ENCODE measurements around the gene CHIT1.

CHIT1 gene

DNA sequence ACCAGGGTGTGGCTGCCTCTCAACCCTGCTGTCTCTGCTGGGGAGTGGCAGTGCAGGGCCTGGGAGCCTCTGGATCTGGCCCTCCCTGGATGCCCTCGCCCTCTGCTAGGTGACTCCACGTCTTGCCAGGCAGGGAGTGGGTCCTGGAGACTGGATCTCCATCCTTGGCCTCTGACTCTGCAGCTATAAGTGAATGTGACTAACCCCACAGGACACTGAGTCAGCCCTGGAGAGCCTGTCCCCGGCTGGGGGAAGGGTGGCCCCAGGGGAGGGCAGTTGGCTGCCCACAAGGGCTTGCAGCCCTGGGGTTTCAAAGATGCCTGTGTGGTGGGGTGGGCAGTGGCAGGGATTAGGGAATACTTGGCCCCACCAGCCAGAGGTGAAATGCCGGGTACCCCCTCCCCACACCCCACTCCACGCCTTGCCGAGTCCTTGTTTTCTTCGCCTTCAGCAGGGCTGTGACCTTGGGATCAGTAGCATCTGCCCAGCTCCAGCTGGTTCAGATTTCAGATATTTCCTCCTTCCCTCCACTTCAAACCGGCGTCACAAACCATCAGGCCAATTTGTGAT is 51.9 kb downstream of the CHIT1 start:
- in situ Hi-C loops (cut with HindIII; ENCODE audit: low sequenced_read_pairs) = no loop called here

DNA sequence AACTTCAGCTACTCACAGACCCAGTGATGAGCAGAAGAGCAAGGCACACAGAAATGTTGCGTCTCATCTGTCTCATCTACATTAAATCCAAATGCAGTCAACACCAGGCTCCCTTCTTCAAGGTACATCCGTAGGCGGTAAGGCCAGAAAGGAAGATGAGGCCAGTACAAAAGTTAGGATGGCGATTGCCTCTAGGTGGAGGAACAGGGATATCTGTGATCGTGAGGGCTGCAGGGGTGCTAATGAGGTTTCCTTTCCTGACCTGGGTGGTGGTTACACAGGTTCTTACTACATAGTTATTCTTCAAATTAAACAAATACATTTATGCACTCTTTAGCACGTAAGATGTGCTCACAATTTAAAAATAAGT is 52.5 kb downstream of the CHIT1 start:
- in situ Hi-C loops (cut with HindIII; ENCODE audit: low sequenced_read_pairs) = no loop called here

DNA sequence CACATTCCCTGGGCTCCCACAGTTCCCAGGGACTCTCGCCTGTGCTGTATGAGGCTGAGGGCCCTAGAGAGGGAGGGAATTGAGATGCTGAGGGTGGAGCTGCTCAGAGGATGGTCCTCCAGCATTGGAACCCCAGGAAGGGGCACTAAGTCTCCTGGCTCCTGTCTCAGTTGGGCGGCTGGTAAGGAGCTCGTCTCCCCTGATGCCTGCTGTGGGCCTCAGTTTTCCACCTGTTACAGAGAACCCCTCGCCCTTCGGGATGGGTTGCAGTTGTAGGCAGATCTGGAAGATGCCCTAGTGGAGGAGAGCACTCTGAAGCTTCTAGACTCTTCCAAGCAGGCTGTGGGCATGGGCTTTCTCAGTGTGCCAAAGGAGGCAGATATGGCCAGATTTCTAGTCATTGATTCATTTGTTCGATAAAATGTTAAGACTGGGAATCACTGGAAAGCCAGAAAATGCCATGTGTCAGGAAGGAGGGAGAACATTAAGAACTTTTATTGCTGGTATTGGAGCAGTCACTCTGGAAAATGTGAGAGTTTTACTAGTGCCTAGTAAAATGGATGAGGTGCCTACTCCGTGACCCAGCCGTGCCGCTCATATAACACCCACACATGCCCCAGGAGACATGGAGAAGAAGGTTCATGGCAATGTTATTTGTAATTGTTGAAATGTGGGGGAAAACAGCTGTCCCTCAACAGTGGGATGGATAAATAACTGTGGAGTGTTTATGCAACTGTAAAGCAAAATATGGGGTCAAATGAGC is 53.0 kb downstream of the CHIT1 start:
- in situ Hi-C loops (cut with HindIII; ENCODE audit: low sequenced_read_pairs) = no loop called here

DNA sequence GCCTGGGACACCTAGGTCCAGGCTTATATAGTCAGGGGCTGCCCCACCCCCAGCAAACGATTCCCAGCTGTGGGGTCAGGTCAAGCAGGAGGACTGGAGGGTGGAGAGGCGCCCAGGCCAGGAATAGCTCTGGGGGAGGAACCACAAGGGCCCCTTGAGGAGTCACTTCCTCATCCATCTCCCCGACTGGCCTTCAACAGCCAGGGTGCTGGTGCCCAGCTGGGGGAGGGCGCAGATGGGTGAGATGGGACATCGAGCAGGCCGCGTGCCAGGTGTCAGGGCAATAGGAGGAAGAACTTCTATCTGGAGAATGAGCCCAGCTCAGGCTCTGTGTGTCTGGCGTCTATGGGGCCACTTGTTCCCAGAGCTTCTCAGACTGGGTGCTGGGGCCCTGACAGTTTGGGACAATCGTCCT is 53.6 kb downstream of the CHIT1 start:
- in situ Hi-C loops (cut with HindIII; ENCODE audit: low sequenced_read_pairs) = no loop called here

DNA sequence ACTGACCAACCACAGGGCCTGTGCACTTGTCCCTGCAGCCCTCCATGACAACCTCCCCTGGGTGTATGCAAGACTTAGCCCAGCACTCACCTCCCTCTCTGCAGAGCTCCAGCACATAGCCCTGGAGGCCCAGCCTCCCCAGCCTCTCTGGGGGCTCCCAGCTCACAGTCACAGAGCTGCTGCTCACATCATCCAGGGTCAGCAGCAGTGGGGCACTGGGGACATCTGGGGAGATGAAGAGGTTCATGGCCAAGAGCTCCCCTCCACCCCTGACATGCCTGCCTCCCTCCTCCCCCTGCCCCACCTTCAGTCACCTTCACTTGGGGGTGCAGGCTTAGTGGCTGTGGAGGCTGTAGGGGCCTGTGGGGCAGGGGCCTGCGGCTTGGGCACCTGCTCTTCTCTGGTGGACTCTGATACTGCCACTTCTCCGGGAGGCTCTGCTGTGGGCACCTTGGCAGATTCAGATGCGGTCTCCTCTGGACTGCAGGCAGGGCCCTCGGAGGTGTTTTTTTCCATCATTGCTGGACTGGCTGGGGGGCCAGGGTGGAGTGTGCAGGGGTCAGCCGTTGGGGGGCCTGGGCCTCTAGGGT is 54.1 kb downstream of the CHIT1 start, which contains the start of gene MYBPH:
Gene MYBPH, minus strand, starts transcription at position 590 of the 590 bp plus-strand sequence. Its CDS starts 71 bp downstream, at position 519.
- in situ Hi-C loops (cut with HindIII; ENCODE audit: low sequenced_read_pairs) = no loop called here

DNA sequence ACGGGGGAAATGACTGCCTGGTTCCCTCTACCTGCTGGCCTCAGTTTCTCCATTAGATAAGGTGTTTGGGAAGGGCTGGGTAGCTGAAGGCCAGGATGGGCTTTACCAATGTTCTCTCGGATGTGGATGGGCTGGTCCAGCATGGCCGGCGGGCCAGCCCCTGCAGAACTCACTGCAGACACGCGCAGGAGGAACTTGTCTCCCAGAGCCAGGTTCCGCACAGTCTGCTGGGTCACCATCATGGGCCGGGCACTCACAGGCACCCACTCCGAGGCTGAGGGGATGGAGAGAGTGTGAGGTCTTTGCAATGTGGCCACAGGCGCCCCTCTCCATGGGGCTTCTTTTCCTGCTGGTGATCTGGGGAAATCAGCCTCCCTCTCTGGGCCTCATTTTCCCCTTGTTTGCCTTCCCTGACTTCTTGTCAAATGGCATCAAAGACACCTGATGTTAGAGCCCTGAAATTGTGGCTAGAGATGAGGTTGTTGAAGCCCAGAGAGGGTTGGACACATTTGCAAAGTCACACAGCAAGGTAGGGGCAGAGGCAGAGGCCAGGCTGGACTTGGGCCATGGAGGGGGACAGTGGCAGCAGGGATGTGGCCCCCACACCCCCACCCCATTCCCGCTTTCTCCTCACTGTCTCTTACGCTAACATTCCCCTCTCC is 55.0 kb downstream of the CHIT1 start:
- in situ Hi-C loops (cut with HindIII; ENCODE audit: low sequenced_read_pairs) = no loop called here

DNA sequence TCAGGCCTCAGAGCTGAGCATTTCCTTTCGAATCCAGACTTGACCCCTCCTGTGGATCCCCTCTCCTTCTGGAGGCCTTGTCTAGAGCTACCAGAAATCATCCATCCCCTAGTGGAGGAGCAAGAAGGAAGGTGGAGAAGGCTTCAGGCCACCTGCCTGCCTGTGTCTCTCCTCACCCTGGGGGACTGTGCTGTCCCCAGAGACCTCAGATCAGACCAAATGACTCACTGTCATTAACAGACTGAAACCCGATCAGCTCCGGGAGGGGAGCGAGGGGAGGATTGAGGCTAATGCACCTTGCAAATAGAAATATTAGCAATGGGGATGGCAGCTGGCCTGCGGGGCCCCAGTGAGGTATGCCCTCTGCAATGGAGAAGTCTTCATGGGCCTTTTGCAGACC is 55.9 kb downstream of the CHIT1 start:
- in situ Hi-C loops (cut with HindIII; ENCODE audit: low sequenced_read_pairs) = no loop called here

DNA sequence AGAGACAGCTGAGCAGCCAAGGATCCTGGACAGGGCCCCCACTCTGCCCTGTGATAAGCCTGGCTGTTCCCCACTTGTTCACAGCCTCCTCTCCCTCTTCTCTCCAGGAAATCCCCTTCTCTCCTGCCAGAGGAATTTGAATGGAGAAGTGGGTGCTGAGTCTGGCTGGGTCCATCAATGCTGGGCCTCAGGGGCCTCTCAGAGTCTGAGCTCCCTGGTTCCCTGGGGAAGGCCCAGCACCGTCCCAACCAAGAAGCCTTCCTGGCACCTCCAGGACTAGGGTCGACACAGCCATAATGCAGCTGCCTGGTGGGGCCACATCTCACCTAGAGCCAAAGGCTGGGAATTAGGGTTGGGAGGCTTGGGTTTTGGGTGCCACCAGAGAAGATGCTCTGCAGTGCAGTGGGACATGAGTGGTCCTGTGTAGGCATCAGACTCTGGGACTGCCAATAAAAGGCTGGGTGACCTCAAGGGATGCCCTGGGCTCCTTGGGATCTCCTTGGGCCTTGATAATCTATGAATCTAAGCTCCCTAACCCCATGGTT is 56.4 kb downstream of the CHIT1 start:
- in situ Hi-C loops (cut with HindIII; ENCODE audit: low sequenced_read_pairs) = no loop called here

DNA sequence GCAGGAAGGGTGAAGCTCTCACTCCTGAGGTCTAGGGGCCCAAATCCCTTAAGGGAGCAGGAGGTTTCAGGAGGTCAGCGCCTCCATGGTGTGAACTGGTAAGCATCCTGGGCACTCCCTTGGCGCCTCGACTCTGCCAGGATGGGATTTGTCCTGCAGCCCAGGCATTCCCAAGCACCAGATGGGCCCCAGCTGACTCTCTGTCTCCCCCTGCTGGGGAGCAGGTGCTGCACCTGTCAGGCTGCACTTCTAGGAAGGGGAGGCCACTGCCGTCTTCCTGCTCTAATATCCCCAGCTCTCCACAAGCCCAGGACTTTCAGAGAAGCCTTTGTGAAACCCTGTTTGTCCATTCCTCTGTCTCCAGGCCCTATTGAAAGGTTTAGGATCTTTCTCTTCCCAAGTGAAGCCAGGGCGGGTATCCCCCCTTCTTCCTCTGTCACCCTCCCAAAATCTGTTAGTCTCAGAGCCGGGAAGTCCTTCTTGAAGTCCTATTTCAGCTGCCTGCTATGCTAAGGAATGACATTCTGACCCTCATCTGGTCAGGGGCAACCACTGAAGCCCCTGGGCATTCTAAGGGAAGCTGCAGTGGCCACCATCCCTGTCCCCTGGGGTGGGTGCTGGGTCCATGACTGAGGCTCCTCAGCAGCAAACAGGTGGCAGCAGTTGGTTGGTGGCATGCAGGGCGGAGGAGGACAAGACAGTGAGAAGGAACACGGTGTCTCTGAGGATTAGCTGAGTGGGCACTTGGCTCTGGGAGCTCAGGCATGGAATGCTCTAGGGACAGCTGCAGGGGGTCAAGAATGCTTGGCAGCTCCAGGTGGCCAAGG is 57.1 kb downstream of the CHIT1 start:
- in situ Hi-C loops (cut with HindIII; ENCODE audit: low sequenced_read_pairs) = no loop called here

DNA sequence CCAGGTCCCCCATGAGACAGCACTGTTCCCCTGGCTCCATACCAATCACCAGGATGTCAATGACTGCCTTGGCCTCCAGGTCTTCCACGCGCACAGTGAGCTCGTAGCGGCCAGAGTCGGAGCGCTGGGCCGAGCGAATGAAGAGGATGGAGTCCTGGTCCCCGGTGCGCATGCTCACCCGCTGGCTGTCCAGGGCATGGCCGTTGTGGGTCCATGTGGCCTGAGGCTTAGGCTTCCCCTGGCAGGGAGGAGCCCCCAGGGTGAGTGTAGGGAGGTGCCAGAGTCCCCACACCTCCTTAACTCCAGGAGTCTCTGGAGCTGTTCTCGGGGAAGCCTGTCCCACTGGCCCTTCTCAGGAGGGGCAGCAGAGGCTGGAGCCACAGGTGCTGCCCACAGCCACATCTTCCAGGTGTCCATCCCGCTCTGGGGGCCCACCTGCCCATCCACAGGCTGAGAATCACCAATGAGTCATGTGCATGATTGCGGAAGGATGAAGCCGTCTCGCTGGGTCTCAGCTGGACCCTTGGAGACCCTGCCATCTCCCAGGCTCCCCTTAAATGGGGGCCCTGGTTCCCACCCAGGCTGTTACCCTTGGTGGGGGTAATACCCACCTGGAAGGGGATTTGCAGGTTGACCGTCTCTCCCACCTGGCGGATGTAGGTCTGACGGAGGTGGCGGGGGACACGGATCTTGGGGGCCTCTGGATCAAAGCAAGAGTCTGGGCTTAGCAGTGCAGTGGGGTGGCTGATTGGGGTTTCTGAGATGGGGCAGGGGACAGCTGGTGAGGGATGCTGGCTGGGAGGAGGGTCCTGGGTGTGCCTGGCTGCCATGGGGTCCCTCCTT is 57.9 kb downstream of the CHIT1 start:
- in situ Hi-C loops (cut with HindIII; ENCODE audit: low sequenced_read_pairs) = no loop called here

DNA sequence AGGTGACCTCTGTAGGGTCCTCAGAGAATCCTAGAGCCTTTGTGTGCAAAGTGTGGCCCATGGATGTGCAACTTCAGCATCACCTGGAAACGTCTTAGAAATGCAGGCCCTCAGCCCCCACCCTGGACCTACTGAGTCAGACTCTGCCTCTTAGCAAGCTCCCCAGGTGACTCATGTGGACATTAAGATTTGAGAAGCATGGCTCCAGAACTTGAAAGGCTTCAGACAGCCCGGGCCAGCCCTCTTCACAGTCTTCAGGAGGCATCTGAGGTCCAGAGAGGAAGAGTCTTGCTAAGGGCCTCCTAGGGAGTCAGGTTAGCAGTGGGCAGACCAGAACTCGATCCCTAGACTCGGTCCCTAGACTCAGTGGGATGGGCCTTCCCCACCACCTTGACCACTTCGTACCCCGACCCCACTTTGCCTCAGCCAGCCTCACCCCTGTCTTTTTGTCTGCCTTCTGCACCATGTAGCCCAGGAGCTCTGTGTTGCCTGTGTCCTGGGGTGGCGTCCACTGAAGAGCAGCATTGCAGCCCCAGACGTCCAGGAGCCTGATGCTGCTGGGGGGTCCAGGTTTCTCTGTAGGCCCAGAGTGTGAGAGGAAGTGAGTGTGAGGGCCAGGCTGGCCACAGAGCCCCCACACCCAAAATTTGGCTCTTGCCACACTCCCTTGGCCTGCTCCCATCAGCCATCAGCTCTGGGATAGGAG is 58.7 kb downstream of the CHIT1 start:
- in situ Hi-C loops (cut with HindIII; ENCODE audit: low sequenced_read_pairs) = no loop called here

DNA sequence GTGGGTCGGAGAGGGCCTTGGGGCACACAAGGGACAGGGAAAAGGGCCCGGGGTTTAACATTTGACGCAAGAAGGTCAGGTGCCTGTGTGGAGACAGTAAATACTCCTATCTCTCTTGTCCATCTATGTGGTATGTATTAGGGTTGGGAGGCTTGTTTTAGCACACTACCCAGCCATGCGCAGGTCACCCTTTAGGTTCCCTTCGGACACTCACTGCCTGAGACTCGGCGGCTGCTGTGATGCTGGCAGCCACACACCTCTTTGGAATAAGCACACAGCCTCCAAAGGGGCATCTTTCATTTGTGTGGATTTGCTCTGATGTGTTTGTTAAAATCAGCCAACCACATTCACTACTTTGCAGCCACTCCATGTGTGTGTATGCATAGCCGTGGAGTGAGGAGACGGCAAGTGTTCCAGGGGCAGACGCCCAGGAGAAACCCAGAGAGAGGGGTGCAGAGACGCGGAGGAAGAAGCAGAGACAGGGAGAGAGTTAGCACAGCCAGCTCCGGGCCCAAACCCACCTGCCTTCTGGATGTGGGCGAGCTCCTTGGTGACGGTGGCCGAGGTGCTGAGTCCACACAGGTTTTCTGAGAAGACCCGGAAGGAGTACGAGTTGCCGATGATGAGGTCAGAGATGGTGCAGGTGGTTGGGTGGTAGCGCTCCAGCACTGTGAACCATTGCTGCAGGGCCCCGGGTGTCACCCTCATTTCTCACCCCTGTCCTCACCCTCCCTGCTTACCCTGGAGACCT is 59.5 kb downstream of the CHIT1 start:
- in situ Hi-C loops (cut with HindIII; ENCODE audit: low sequenced_read_pairs) = no loop called here

DNA sequence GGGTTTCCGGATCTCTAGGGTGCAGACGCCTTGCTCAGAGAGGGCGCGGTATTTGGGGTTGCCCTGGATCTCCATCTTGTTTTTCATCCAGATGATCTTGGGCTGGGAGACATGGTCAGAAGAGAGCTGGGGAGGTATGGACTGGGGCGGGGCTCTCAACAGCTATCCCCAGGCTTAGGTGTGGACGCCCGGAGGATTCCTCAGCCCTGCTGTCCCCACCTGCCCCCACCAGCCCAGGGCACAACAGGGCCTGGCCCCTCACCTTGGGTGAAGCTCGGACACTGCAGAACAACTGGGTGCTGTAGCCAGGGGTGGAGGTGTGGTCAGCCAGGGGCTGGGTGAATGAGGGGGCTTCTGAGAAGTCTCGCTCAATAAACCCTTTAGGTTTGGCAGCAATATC is 60.5 kb downstream of the CHIT1 start:
- in situ Hi-C loops (cut with HindIII; ENCODE audit: low sequenced_read_pairs) = no loop called here

DNA sequence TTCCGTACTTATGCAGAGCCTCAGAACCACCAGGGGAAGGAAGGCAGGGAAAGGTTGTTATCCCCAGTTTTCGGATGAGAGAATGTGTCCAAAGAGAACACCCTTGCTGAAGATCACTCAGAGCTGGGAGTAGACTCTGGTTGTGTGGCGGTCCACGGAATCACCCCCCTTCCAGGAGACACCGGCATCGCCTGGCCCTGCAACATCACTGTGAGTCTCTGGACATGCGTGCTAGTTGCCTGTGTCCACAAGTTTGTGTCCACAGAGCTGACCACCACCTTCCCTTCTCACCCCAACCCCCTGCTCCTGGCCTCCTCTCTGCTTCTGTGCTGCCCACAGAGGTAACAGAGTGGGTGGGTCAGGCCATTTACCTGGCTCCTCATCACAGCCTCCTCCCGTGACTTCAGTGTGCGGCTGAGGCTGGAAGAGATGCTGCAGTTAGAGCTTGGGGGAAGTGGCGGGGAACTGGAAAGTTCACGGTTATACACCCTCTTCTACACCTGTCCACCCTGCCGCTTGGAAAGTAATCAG is 61.2 kb downstream of the CHIT1 start:
- in situ Hi-C loops (cut with HindIII; ENCODE audit: low sequenced_read_pairs) = no loop called here

DNA sequence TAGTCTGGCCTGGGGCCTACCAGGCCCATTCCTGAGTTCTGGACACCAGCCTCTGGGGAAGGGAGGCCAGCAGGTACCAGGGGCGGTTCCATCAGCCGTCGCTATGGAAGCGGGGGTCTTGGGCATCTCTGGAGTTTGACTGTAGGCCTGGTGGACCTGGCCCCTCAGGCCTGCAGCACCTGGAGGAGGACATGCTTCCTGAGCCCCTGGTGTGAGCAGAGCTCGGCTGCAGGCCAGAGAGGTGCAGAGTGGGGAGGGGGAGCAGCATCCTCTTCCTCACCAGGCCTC is 61.6 kb downstream of the CHIT1 start:
- in situ Hi-C loops (cut with HindIII; ENCODE audit: low sequenced_read_pairs) = no loop called here

DNA sequence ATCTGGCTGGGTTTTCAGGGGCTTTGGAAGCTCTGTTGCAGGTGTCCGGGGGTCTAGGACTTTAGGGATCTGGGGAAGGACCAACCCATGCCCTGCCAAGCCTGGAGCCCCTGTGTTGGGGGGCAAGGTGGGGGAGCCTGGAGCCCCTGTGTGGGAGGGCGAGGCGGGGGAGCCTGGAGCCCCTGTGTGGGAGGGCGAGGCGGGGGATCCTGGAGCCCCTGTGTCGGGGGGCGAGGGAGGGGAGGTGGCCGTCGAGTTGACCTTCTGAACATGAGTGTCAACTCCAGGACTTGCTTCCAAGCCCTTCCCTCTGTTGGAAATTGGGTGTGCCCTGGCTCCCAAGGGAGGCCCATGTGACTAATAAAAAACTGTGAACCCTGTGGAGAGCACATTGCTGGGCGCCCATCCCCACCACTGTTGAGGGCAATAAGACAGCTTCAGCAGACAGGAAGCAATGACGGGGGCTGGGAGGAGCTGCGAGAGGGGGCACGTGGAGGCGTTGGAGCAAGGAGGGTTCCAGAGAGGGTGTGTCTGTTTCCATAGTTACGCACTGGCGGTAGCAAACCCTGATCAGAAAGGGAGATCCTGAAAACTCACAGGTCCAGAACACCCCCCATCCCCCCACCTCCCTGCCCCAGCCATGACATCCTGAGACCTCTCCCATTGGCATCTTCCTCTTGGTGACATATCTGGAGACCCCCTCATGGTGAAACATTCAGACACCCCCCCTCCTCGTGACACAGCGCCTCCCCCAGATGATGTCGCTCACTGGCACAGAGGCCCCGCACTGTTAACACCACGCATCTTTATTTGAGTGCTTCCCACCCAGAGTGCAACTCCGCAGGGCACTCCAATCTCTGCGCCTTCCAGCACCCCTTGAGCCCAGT is 62.2 kb downstream of the CHIT1 start:
- in situ Hi-C loops (cut with HindIII; ENCODE audit: low sequenced_read_pairs) = no loop called here

DNA sequence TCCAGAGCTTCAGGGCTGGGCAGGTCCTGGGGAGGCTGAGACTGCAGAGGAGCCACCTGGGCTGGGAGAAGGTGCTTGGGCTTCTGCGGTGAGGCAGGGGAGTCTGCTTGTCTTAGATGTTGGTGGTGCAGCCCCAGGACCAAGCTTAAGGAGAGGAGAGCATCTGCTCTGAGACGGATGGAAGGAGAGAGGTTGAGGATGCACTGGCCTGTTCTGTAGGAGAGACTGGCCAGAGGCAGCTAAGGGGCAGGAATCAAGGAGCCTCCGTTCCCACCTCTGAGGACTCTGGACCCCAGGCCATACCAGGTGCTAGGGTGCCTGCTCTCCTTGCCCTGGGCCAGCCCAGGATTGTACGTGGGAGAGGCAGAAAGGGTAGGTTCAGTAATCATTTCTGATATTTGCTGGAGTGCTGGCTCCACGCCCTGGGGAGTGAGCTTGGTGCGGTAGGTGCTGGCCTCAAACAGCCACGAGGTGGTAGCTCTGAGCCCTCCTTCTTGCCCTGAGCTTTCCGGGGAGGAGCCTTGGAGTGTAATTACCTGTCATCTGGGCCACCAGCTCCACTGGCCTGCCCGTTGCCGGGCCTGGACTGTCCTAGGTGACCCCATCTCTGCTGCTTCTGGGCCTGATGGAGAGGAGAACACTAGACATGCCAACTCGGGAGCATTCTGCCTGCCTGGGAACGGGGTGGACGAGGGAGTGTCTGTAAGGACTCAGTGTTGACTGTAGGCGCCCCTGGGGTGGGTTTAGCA is 63.1 kb downstream of the CHIT1 start:
- in situ Hi-C loops (cut with HindIII; ENCODE audit: low sequenced_read_pairs) = no loop called here

All from DLD1 (cell line).